Skin of body (tissue), 2 donors: ENCODE results near the gene GOLGA7B. TPM values are rescaled to one million over a fixed set of nuclear protein-coding genes. Genes with fewer than 3 reads are reported as not detected.

ENCODE experiments used
- DNase-seq: peaks from one replicate; lab custom pipeline; 2025; lab: John Stamatoyannopoulos, UW
- total RNA-seq: library from RNA; depleted of rRNA; stranded (reverse); fragments of >200 nt; gene quantifications from one replicate; pipeline ENCODE4 v1.2.3, GENCODE V29; 2014

GOLGA7B gene
- total RNA-seq, 1 donor from 2014 or later, result 3.5 TPM

- no peak for DNase-seq
Observed at GRCh38 chr10:97867220-97867800, 17.7 kb downstream of the GOLGA7B start.

- DNase-seq, result no peak
Observed at GRCh38 chr10:97868134-97868685, 18.6 kb downstream of the GOLGA7B start.

GRCh38 chr10:97869091-97870042 is 19.7 kb downstream of the GOLGA7B start:
- DNase-seq, result peak; percentile 4

- no peak for DNase-seq
Observed at GRCh38 chr10:97870990-97871389, 21.3 kb downstream of the GOLGA7B start.

- DNase-seq, result no peak
Observed at GRCh38 chr10:97873569-97873968, 23.9 kb downstream of the GOLGA7B start.

- no peak for DNase-seq
Observed at GRCh38 chr10:97874332-97874731, 24.7 kb downstream of the GOLGA7B start.

GRCh38 chr10:97875391-97875790 is 25.7 kb downstream of the GOLGA7B start:
- no peak for DNase-seq

GRCh38 chr10:97876402-97876801 is 26.8 kb downstream of the GOLGA7B start:
- DNase-seq, result no peak

- DNase-seq, result no peak
Observed at GRCh38 chr10:97879241-97879640, 29.6 kb downstream of the GOLGA7B start.

- no peak for DNase-seq
Observed at GRCh38 chr10:97880109-97880508, 30.5 kb downstream of the GOLGA7B start.

- no peak for DNase-seq
Observed at GRCh38 chr10:97882142-97883091, 32.8 kb downstream of the GOLGA7B start.

GRCh38 chr10:97883092-97883485 is 33.4 kb downstream of the GOLGA7B start:
- DNase-seq, result no peak

GRCh38 chr10:97886286-97886685 is 36.6 kb downstream of the GOLGA7B start:
- DNase-seq, result no peak

- no peak for DNase-seq
Observed at GRCh38 chr10:97887399-97887798, 37.8 kb downstream of the GOLGA7B start.

GRCh38 chr10:97888134-97888533 is 38.5 kb downstream of the GOLGA7B start:
- no peak for DNase-seq

- no peak for DNase-seq
Observed at GRCh38 chr10:97888641-97889262, 39.1 kb downstream of the GOLGA7B start.

GRCh38 chr10:97889461-97890265 is 40.0 kb downstream of the GOLGA7B start:
- DNase-seq, result no peak

- no peak for DNase-seq
Observed at GRCh38 chr10:97891497-97892167, 42.0 kb downstream of the GOLGA7B start.

- DNase-seq, result no peak
Observed at GRCh38 chr10:97892506-97892905, 42.9 kb downstream of the GOLGA7B start.
